Subcutaneous adipose tissue (tissue), 4 donors: ENCODE results near the gene GLIPR1L2. TPM values are rescaled to one million over a fixed set of nuclear protein-coding genes. Genes with fewer than 3 reads are reported as not detected.

Source experiments
- total RNA-seq, 4 donors: library from RNA; depleted of rRNA; stranded (reverse); fragments of >200 nt; gene quantifications; one replicate each; pipeline ENCODE4 v1.1.0, GENCODE V29; 2016
- TF ChIP-seq, protein P1 (sequence below): fragments of 450-650 bp; IDR thresholded peaks from one replicate; pipeline ENCODE4 v1.5.1; 2016; ENCODE audit warnings: low read depth, mild to moderate bottlenecking, control low read depth, antibody characterized with exemption, moderate library complexity

GLIPR1L2 gene
- total RNA-seq, 4 donors from 2014 or later: 0.66 to 2.5 (median 1.6) TPM

DNA sequence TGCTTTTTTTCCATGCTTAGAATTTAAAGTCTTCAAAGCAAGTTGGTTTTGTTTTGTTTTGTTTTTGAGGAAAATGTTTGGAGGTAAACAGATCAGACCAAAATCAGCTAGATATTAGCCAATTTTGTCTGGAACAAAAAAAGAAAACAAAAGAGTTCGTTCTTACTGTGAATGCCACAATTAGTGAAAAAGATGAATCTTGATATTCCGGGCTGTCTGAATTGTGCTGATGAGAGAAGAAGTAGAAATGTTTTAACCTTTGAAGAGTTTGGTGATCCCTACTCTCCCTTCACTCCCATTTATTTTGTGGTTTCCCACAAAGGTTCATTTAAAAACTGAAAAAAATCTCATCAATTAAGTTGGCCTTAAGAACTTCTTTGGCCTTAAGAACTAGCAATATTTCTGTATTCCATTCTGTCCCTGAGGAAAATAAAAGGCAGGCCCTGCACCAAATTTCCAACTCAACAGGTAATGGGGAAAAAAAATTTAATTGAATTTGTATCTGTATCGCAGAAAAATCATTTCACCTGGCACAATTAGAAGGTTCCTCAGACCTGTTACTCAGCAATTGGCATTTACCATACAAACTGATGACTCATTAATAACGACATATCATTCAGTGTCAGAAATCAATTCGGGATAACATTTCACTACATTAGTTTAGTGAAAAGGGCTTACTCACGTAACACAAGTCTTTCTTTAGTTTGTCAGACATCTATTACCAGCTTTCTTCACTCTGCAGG lies 562 bp upstream of the GLIPR1L2 start:
- TF ChIP-seq, protein P1, sequence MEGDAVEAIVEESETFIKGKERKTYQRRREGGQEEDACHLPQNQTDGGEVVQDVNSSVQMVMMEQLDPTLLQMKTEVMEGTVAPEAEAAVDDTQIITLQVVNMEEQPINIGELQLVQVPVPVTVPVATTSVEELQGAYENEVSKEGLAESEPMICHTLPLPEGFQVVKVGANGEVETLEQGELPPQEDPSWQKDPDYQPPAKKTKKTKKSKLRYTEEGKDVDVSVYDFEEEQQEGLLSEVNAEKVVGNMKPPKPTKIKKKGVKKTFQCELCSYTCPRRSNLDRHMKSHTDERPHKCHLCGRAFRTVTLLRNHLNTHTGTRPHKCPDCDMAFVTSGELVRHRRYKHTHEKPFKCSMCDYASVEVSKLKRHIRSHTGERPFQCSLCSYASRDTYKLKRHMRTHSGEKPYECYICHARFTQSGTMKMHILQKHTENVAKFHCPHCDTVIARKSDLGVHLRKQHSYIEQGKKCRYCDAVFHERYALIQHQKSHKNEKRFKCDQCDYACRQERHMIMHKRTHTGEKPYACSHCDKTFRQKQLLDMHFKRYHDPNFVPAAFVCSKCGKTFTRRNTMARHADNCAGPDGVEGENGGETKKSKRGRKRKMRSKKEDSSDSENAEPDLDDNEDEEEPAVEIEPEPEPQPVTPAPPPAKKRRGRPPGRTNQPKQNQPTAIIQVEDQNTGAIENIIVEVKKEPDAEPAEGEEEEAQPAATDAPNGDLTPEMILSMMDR: no peak

DNA sequence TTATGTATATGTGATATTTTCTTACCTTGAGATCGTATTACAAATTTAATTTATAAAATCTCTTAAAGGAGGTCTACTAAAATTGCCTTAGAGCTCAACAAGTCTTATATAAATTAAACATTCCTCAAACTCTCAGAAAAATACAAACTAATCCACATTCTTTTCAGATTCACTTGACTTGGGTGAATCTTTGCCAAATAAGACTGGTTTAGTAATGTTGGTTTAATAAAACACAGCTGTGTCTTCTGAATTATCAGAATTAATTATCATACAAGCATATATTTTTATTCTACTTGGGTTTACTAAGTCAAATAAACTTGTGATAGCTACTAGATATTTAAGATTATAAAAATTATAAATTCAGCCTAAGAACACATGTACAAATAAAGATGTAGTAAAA lies 13.3 kb downstream of the GLIPR1L2 start:
- TF ChIP-seq, protein P1: no peak

DNA sequence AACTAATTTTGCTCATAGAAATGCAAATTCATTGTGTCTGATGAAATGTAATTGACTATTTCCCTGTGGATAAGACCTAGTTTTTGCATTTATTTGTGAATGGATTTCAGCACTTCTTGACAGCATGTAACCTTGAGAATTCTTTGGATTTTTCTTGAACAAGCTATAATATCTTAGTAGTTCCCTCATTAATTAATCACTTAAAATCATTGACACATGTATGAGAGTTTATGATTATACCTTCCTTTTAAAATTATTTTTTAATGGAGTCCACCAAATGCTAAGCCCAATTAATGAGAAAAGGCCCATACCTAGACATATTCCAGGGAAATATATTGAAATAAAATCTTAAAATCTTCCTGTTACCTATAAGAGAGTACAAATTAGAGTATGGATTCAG lies 16.8 kb downstream of the GLIPR1L2 start:
- TF ChIP-seq, protein P1: no peak

DNA sequence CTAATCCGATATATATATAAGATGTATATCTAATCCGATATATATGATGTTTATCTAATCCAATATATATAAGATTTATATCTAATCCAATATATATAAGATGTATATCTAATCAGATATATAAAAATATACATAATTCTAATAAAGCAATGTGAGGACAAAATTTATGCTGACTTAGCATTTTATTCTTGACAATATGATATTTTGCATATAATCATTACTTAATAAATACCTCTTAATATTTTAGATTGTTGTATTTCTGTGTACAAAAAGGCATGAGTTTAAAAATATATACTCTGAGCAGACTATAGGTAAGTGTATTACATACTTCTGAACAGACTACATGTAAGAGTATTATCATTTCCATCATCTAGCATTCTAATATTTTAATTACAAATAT lies 18.9 kb downstream of the GLIPR1L2 start:
- TF ChIP-seq, protein P1: no peak

DNA sequence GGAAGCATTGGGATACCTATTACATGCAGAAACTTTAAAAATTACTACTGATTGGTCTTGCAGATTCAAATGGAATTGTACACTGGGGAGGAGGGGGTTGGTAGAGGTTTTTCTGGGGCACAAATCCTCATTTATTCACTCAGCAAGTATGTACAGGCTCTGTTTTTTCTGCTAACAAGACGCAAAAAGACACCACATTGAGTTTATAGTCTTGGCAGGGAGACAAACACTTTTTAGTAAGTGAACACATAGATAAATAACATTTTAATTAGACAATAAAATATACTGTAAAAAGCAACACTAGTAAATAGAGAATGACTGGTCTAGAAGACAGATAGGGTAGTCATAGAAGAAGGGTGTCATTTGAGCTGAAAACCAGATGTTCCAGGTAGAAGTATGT lies 23.8 kb downstream of the GLIPR1L2 start:
- TF ChIP-seq, protein P1: no peak

DNA sequence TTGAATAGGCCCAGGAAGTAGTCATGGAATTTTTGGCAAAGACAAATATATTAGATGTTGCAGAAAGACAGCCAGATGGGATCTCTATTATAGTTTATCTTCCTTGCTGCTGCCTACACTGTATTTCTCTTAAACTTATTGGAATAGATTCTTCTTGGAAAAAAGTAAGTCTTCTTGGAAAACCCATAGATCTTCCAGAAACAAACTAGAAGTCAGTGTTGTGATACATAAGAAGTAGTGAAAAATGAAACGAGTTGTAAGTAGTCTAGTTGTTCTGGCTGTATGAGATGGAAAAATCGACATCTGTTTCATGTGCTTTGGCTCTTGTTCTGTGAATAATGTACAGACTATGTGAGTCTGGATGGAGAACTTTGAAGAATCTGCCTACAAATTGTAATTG lies 29.0 kb downstream of the GLIPR1L2 start:
- TF ChIP-seq, protein P1: no peak

DNA sequence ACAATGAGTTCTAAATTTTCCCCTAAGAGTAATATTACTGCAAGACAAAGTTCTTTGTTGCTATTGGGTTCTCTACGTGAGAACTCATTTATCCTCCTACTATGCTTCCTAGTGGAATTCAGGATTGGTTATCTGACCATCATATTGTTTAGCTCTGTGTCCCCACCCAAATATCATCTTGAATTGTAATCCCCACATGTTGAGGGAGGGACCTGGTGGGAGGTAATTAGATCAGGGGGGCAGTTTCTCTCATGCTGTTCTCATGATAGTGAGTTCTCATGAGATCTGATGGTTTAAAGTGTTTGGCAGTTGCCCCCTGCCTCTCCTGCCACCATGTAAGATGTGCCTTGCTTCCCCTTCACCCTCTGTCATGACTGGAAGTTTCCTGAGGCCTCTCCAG lies 36.6 kb downstream of the GLIPR1L2 start:
- TF ChIP-seq, protein P1: no peak
